Measurements from ENCODE around the gene IGFBP2.
A peak's percentile ranks its signal among the peaks of the same experiment; 100 is the strongest.

Gene IGFBP2

DNA sequence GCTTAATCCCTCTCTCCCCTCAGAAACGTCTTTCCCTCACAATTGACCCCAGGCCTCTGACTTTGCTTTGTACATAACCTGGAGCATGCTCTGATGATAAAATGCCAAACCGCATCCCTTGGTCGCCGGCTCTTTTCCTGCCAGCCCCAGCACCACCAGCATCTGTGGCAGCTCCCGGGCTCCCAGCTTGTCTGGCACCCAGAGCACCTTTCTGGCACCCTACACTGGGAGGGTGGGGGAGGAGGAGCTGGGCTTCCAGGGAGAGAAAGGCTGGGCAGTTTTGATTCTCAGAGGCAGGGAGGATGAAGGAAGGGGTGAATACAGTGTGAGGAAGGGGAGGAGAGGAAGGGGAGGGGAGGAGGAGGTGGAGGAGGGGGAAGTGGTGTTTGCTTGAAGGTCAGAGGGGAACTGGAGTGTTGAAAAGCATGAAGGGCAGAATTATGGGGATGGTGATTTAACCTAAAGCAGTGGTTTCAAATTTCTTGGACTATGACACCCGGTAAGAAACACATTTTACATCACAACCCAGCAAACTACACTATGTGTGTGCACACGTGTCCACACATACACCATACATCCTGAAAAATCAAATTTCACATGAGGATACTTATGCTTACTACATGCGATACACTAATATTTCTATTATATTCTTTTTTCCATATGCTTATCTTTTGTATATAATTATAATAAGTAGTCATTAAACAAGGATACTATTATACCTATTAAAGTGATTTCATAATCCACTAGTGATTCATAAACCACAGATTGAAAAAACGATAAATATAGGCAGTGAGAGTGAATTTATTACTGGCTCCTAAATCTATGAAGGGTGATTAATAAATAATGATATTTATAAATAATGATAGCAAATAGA lies 30.0 kb upstream of the IGFBP2 start:
- no peaks in the 10 kb centered on the region for H3K36me3 Mint-ChIP-seq (ENCODE audit: low read depth)
- H3K9me3 Mint-ChIP-seq, result no peaks in the 10 kb centered on the region
- H3K4me3 Mint-ChIP-seq, result no peak overlapping the region
- no peak overlapping the region for H3K27ac Mint-ChIP-seq
- H3K4me1 Mint-ChIP-seq (ENCODE audit: low read depth), result peaks cover 15% of the 10 kb centered on the region
- peaks cover 20% of the 10 kb centered on the region for H3K27me3 Mint-ChIP-seq

DNA sequence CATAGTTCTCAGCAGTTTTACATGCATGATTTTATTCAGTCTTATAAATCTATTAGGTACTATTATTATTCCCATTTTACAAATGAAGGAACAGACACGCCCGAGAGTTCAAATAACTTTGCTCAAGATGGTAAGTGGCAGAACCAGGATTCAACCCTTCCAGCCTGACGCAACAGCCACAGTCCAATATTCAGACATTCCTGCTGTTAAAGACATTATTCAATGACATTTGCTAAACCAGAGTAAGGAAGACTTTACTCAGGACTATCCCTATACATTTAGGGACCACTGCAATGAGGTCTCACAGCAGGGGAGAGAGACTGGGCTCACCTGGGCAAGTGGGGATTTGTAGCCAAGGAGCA lies 29.4 kb upstream of the IGFBP2 start:
- Mint-ChIP-seq H3K27me3 (peaks cover 17% of the 10 kb centered on the region), H3K27ac (no peak overlapping the region), H3K36me3 (ENCODE audit: low read depth) (no peaks in the 10 kb centered on the region), H3K4me1 (ENCODE audit: low read depth) (peaks cover 15% of the 10 kb centered on the region), H3K4me3 (no peak overlapping the region), H3K9me3 (no peaks in the 10 kb centered on the region)

DNA sequence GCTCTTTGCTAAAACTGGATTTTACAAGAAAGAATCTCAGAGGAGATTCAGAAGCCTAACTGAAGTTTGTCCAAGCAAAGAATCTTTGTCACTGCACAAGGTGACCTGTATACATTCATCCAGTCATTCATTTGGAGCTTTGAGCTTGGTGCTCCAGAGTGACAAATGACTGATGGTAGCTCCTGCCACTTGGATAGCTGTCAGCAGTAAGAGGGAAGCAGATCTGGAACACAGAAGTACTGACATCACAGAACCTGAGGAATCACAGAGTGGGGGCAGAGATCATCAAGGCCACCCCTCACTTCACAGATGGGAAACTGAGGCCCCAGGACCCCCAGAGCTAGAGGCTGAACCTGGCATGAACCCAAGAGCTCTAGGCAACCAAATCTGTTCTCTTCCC lies 28.8 kb upstream of the IGFBP2 start:
- Mint-ChIP-seq H3K9me3 (no peaks in the 10 kb centered on the region), H3K4me1 (ENCODE audit: low read depth) (peaks cover 15% of the 10 kb centered on the region), H3K4me3 (no peak overlapping the region), H3K27me3 (peaks cover 13% of the 10 kb centered on the region), H3K36me3 (ENCODE audit: low read depth) (no peaks in the 10 kb centered on the region), H3K27ac (no peak overlapping the region)

DNA sequence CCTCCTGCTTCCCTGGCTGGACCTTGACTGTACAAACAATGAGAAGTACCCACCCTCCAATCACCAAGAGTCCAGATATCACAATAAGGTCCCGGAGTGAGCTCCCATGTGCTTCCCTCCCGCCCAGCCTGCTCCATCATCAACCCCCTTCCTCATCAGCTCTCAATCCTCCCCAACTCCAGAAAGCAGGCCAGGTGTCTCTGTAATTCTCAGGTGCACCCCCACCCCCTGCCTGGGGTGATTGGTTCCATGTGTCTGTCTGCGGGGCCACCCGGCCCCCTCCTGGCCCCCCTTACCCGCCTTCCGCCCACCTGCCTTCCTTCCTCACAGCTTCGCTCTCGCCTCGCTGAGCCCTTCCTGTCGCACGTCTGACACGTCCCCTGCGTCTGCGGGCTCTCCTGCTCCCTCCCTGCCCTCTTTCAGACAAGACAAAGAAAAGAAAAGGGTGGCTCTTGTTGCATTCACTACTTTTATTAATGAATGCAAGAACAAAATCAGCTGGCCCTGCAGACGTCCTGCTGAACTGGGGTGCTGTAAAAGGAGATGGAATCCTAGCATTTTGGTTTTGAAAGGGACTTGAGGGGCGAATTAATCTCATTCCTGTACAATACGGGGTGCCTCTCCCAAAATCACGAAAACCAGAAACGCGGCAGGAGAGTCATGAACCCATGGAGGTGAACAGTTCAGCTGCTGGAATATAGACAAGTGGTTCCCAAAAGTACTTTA lies 26.5 kb upstream of the IGFBP2 start:
- H3K4me3 Mint-ChIP-seq, result peak overlapping the region; percentile 78
- no peaks in the 10 kb centered on the region for H3K9me3 Mint-ChIP-seq
- peaks cover 9% of the 10 kb centered on the region for H3K27me3 Mint-ChIP-seq
- H3K27ac Mint-ChIP-seq, result peak overlapping the region; percentile 96
- H3K4me1 Mint-ChIP-seq (ENCODE audit: low read depth), result peaks cover 15% of the 10 kb centered on the region
- H3K36me3 Mint-ChIP-seq (ENCODE audit: low read depth), result no peaks in the 10 kb centered on the region

DNA sequence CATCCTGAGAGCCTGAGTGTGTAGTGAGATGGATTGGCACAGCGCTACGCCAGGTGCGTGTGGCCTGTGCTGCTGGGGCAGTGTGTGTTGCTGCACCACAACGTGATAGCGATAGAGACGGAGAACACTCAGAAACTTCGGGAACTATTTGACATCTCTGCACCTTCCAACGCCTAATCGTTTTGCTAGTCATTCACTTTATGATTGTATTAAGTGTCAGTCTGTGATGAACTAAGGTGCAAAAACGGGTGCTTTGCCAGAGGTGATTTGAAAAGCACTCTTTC lies 26.0 kb upstream of the IGFBP2 start:
- H3K4me1 Mint-ChIP-seq (ENCODE audit: low read depth), result peaks cover 15% of the 10 kb centered on the region
- H3K4me3 Mint-ChIP-seq, result no peak overlapping the region
- peak overlapping the region; percentile 96 for H3K27ac Mint-ChIP-seq
- H3K9me3 Mint-ChIP-seq, result no peaks in the 10 kb centered on the region
- peaks cover 9% of the 10 kb centered on the region for H3K27me3 Mint-ChIP-seq
- H3K36me3 Mint-ChIP-seq (ENCODE audit: low read depth), result no peaks in the 10 kb centered on the region

DNA sequence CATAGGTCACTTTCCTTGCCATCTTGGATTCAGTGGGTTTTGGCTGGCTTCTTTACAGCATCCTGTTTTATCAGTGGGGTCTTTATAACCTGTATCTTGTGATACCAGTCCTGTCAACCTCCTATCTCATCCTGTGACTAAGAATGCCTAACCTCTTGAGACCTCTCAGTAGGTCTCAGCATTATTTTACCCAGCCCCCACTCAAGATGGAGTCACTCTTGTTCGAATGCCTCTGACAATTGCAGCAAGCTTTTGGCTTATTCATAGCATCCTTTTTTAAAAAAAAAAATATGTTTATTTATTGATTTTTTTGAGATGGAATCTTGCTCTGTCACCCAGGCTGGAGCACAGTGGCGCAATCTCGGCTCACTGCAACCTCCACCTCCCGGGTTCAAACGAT lies 24.7 kb upstream of the IGFBP2 start:
- Mint-ChIP-seq H3K9me3 (no peaks in the 10 kb centered on the region), H3K27me3 (peaks cover 9% of the 10 kb centered on the region), H3K27ac (no peak overlapping the region), H3K4me3 (no peak overlapping the region), H3K4me1 (ENCODE audit: low read depth) (peaks cover 15% of the 10 kb centered on the region), H3K36me3 (ENCODE audit: low read depth) (no peaks in the 10 kb centered on the region)

DNA sequence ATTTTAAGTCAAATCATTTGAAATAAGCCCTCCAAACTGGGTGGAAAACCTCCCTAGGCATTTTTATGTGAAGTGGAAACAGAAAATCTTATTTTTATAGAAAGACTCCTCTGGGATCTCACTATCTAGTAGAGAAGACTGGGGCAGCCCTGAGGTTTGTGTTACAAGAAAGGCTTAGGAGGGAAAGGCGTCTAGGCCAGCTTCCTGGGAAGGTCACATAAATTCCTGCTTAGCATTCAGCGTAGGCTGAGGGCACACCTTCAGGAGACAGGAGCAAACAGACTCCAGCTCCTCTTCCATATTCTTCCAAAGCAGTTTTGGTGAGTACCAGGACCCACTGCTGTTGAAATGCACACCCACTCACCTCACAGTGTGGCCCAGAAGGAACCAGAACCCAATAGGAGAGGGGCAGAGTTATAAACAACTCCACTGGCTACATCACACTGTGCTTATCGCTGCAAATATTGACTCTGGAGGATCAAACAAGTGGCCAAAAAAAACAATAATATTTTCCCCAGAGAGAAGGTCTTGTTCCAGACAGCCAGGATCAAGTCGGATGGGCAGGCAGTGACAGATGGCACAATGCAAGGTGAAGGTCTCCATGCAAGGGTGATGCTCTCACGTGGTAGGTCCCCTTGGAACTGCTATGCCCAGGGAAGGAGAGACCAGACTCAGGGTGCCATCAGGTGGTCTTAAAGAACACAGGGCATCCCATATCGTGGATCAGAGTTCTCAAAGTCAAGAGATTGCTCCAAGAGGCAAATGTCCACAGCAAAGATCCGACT lies 17.7 kb upstream of the IGFBP2 start:
- Mint-ChIP-seq H3K4me1 (ENCODE audit: low read depth) (peaks cover 8% of the 10 kb centered on the region), H3K4me3 (no peak overlapping the region), H3K27me3 (no peaks in the 10 kb centered on the region), H3K36me3 (ENCODE audit: low read depth) (no peaks in the 10 kb centered on the region), H3K27ac (no peak overlapping the region), H3K9me3 (no peaks in the 10 kb centered on the region)

DNA sequence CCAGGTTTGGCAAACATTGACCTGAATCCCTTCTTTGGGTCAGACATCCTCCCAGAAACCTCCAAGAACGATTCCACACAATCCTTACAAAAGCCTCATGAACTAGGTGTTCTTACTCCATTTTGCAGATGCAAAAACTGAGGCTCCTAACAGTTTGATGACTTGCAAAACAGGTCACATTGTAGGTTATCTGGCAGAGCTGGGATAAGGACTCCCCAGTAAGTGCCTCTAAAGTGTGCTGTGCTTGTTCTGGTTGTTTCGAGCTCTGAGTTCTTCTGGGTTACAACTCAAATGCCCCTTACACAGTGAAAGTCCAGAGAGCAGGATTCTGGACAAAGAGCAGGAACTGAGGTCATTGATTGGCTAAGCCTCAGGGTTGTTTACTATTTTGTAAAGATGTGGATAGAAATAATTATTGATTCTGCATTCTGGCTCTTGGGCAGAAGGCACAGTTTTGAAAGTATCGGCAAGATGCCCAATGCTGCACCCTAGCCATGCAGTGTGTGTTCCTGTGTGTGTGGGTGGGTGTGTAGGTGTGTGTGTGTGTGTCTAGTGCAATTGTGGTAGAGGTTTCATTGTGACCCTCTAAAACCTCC lies 17.0 kb upstream of the IGFBP2 start:
- H3K9me3 Mint-ChIP-seq, result no peaks in the 10 kb centered on the region
- peaks cover 8% of the 10 kb centered on the region for H3K4me1 Mint-ChIP-seq (ENCODE audit: low read depth)
- H3K27me3 Mint-ChIP-seq, result no peaks in the 10 kb centered on the region
- H3K36me3 Mint-ChIP-seq (ENCODE audit: low read depth), result no peaks in the 10 kb centered on the region
- H3K27ac Mint-ChIP-seq, result no peak overlapping the region
- no peak overlapping the region for H3K4me3 Mint-ChIP-seq

DNA sequence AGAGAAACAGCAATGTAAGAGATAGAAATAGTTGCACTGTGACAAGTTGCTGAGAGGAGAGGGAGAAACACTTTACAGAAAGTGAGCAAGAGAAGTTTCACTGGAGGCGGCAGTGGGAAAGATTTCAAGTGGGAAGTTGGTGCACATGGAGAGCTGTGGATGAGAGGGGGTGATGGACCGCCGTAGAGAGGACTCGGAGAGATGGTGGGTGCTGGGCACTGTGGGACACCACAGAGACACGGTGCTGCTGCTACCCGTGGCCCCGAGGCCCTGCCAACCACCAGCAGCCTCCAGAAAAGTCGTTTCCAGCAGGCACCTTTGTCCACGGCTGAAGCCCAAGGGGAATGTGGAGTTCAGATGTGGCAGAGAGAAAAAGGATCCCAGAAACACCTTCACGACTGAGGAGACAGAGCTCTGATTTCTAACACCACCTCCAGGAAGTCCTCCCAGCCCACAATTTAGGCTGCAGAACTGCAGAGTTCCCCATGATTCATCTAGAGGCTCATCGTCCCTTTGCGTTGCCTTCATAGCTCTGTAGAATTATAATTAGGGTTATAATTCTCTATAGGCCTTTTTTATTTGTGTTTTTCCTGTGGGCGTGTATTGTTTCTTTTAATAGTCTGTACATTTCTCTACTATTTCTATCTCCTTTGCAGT lies 15.9 kb upstream of the IGFBP2 start:
- Mint-ChIP-seq H3K27me3 (no peaks in the 10 kb centered on the region), H3K4me1 (ENCODE audit: low read depth) (peaks cover 8% of the 10 kb centered on the region), H3K27ac (no peak overlapping the region), H3K4me3 (no peak overlapping the region), H3K36me3 (ENCODE audit: low read depth) (no peaks in the 10 kb centered on the region), H3K9me3 (no peaks in the 10 kb centered on the region)

DNA sequence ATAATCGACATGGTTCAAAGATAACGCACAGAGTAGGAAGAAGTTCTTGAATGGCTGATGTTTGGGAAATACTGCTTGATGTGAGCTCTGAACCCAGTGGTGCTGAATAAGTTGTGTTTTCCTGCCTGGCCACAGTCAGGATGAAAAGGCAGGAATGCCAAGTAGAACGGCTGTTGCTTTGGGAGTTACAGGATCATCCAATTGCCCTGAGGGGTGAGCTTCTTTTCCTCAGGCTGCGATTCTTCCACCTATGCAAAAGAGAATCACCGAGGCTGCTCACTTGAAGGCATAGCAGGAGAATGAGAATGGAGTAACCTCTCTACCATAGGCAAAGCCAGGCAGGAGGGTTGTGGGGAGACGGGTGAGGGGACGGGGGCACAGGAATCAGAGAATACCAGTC lies 14.4 kb upstream of the IGFBP2 start:
- no peaks in the 10 kb centered on the region for H3K27me3 Mint-ChIP-seq
- H3K27ac Mint-ChIP-seq, result no peak overlapping the region
- H3K9me3 Mint-ChIP-seq, result no peaks in the 10 kb centered on the region
- H3K36me3 Mint-ChIP-seq (ENCODE audit: low read depth), result no peaks in the 10 kb centered on the region
- no peak overlapping the region for H3K4me3 Mint-ChIP-seq
- peaks cover 8% of the 10 kb centered on the region for H3K4me1 Mint-ChIP-seq (ENCODE audit: low read depth)

DNA sequence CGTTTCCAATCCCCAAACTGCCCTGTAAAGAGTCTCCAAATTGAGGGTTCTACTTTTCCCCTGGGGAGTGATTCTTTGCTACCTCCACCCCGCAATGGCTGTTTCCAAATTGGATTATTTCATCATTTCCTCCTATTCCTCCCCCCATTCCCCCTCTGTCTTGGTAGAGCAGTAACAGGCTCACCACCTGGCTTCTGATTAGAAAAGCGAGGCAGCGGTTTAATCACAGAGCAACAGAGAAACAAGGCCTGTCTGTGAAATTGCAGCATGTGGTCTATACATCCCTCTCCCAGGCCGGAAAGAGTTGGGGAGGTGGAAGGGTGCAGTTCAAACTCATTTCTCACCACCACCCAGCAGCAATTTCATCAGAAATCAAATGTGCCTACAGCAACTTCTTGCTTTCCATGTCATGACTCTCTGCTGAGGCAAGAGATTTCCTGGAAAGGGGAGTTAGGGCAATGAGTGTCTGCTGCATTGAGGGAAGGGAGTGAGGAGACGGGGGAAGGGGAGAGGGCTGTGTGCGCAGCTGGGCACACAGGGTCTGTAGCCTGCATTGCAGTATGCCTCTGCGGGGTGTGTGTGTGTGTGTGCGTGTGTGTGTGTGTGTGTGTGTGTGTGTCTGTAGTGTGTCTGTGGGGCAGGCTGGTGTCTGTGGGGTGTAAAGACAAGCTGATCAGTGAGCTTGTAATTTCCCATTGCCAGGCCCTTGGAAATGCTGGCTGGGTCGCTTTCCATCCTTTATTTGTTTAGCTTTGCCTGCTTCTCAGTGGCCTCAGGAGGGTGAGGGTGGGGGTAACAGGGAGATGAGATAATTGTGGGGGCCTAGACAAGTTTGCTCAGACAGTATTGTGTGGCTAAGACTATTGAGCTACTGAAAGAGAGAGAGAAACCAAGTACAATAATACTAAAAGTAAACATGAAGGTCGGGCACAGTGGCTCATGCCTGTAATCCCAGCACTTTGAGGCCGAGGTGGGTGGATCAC lies 13.5 kb upstream of the IGFBP2 start:
- H3K4me3 Mint-ChIP-seq, result no peak overlapping the region
- H3K4me1 Mint-ChIP-seq (ENCODE audit: low read depth), result peaks cover 8% of the 10 kb centered on the region
- peak overlapping the region; percentile 61 for H3K27ac Mint-ChIP-seq
- H3K36me3 Mint-ChIP-seq (ENCODE audit: low read depth), result no peaks in the 10 kb centered on the region
- no peaks in the 10 kb centered on the region for H3K27me3 Mint-ChIP-seq
- no peaks in the 10 kb centered on the region for H3K9me3 Mint-ChIP-seq

DNA sequence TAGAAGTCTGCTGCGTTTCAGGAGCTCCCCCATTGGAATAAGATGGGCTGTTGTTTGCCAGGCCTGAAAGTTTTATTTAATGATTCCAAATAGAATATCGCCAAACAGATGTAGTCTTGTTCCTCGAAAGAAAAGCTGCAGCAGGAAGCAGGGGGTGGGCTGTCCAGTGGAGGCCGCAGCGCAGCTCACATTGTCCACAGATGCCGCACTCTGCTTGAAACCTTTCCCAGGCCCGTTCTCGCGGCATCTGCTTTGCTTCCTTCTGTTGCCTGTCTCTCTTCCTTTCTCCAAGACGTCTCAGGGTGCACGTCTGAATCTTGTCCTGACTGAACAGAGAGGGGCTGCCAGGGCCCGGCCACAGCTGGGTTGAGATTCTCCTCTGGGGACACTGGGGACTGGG lies 12.4 kb upstream of the IGFBP2 start:
- no peak overlapping the region for H3K27ac Mint-ChIP-seq

DNA sequence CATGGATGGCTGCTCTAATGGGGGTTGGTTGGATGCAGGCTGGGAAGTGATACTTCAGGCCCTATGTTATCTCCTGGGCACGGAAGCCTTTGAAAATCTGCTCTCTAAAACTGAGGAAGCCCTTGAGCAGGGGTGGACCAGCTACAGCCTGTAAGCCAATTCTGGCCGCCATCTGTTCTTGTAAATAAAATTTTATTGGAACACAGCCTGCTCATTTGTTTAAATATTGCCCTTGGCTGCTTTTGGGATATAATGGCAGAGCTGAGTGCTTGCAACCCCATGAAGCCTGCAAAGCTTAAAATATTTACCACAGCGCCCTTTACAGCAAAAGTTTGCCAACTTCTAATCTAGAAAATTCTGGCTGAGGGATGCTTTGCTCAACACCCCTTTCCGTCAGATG lies 11.9 kb upstream of the IGFBP2 start:
- Mint-ChIP-seq H3K4me1 (ENCODE audit: low read depth) (peaks cover 8% of the 10 kb centered on the region), H3K36me3 (ENCODE audit: low read depth) (no peaks in the 10 kb centered on the region), H3K4me3 (no peak overlapping the region), H3K27me3 (no peaks in the 10 kb centered on the region), H3K9me3 (no peaks in the 10 kb centered on the region), H3K27ac (no peak overlapping the region)

More for the DNA sequence above, 12.4 kb upstream of the IGFBP2 start:
- H3K27me3 Mint-ChIP-seq, result no peaks in the 10 kb centered on the region
- no peak overlapping the region for H3K4me3 Mint-ChIP-seq
- H3K36me3 Mint-ChIP-seq (ENCODE audit: low read depth), result no peaks in the 10 kb centered on the region
- H3K9me3 Mint-ChIP-seq, result no peaks in the 10 kb centered on the region
- H3K4me1 Mint-ChIP-seq (ENCODE audit: low read depth), result peaks cover 8% of the 10 kb centered on the region

DNA sequence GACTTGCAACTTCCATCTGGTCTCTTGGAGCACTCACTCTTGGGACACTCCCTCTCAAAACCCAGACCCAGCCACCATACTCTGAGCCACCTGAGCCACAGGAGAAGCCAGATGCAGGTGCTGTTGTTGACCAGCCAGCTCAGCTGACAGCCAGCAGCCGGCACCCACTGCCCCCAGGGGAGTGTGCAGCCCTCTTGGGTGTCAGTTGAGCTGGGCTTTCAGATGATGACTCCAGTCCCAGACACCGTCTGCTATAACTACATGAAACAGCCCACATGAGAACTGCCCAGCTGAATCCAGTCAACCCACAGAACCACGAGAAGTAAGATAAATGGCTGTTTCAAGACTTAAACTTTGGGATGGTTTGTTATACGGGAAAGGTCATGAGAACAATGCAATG lies 10.7 kb upstream of the IGFBP2 start:
- peaks cover 8% of the 10 kb centered on the region for H3K4me1 Mint-ChIP-seq (ENCODE audit: low read depth)
- H3K4me3 Mint-ChIP-seq, result no peak overlapping the region
- no peaks in the 10 kb centered on the region for H3K9me3 Mint-ChIP-seq
- no peaks in the 10 kb centered on the region for H3K27me3 Mint-ChIP-seq
- H3K36me3 Mint-ChIP-seq (ENCODE audit: low read depth), result no peaks in the 10 kb centered on the region
- H3K27ac Mint-ChIP-seq, result no peak overlapping the region
